ENCODE results near the gene DGKB.

The DGKB gene

GRCh38 chr7:14902589-14903067 lies at the start of gene DGKB:
TSS of gene DGKB (minus strand) at chr7:14902751.
- no peak for DNase-seq (ENCODE audit: low read depth in 2 of 2)

DNA sequence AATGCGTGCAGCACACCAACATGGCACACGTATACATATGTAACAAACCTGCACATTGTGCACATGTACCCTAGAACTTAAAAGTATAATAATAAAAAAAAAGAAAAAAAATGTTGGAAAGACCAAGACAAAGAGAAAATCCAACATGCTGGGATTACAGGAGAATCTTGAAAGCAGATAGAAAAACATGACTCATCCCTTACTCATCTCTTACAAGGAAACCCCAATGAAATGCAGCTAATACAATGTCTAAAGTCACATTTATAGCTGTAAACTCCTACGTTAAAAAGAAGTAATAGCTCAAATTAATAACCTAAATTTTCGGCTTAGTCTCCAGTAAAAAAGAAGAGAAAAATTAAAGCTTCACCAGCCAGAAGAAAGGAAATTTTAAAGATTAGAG lies 47.5 kb upstream of the DGKB start:
- no peak for DNase-seq (ENCODE audit: low read depth in 2 of 2)

- DNase-seq (ENCODE audit: low read depth in 2 of 2), result no peak
Measured at GRCh38 chr7:14938181-14938580, 35.6 kb upstream of the DGKB start.

- no peak for DNase-seq (ENCODE audit: low read depth in 2 of 2)
Measured at GRCh38 chr7:14937581-14937980, 35.0 kb upstream of the DGKB start.

GRCh38 chr7:14936554-14936953 lies 34.0 kb upstream of the DGKB start:
- no peak for DNase-seq (ENCODE audit: low read depth in 2 of 2)

DNA sequence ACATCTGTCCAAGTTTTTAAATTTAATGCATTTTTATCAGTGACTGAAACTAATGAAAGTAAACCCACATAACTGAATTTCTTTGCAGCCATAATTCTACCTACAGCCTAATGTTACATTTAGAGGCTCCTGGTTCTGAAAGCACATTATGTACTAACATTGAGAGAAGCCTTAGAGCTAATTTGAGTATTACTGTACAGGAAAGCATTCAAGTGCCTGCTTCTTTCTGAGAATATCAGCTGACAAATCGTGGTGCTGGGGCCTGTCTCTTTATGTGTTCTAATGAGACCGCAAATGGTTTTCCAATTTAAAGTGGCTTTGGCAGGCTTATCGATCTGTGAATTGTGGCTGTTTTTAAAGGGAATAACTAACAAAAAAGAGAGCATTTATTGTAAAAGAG lies 32.3 kb upstream of the DGKB start:
- DNase-seq (ENCODE audit: low read depth in 2 of 2), result no peak

DNA sequence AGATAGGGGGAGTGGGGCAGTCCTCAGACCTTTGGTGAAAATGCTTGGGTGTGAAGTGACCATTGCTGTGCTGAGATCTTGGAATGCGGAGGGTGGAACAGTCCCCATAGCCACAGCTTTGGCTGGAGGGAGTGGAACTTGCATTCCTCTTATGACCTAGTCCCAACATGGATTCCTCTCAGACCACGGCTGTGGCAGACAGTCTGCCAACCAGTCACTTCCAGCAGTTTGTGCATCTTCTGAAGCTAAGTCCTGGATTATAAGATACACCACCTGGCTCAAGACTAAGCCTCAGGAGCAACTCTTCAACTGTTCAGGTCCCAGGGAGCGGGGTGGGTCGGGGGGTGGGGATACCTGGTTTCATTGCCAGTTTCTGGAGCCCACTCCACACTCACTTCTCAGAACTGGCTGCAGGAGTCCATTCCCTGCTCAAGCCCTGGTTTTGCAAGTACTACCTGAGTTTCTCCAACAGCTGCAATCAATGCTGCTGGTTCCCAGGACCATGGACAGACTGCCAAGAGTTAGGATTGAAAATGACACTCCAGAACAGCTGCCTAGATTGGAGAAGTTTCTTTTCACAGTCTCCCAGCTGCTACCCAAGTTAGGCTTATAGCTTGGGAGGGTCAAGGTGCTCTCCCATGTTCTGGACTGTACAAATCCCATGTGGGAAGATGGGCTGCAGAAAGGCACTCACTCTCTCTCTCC lies 29.1 kb upstream of the DGKB start:
- DNase-seq (ENCODE audit: low read depth in 2 of 2), result no peak

- no peak for DNase-seq (ENCODE audit: low read depth in 2 of 2)
Measured at GRCh38 chr7:14924398-14924797, 21.8 kb upstream of the DGKB start.

DNA sequence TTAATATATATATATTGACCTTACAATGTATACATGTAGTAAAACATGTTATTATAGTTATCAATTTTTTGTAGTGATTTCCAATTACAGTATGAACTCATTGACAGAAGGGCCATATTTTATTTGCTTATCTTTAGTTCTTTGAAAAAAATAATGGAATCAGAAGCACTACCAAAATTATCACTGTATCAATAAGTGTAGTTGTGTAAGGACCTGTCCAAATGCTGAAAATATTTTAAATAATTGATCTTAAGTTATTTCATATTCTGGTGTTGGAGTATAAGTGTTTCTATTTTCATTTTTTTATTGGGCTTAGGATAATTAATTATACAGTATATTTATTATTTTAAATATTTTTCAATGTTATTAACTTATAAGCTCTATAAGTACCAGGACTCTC lies 8.5 kb upstream of the DGKB start:
- no peak for DNase-seq (ENCODE audit: low read depth in 2 of 2)

DNA sequence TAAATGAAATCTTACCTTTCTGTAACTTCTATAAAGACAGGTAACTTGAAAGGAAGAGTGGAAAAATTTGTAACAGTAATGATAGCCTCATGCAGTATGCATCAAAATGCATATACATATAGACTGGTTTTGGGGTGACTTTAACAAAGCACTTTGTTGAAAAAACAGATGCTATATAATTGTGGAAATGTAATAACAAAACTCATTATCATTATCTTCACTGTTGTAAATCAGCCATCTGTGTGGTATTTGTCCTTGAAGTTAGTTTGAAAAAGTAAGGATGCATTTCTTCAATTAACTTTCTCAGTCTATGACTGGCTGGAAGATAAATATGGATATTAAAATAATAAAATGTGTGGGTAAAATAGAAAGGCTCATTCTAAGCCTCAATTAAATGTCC lies 6.1 kb upstream of the DGKB start:
- DNase-seq (ENCODE audit: low read depth in 2 of 2), result no peak

- no peak for DNase-seq (ENCODE audit: low read depth in 2 of 2)
Measured at GRCh38 chr7:14905764-14906163, 3.2 kb upstream of the DGKB start.

- DNase-seq (ENCODE audit: low read depth in 2 of 2), result no peak
Measured at GRCh38 chr7:14900051-14900450, 2.5 kb downstream of the DGKB start.

GRCh38 chr7:14899030-14899429 lies 3.5 kb downstream of the DGKB start:
- no peak for DNase-seq (ENCODE audit: low read depth in 2 of 2)

DNA sequence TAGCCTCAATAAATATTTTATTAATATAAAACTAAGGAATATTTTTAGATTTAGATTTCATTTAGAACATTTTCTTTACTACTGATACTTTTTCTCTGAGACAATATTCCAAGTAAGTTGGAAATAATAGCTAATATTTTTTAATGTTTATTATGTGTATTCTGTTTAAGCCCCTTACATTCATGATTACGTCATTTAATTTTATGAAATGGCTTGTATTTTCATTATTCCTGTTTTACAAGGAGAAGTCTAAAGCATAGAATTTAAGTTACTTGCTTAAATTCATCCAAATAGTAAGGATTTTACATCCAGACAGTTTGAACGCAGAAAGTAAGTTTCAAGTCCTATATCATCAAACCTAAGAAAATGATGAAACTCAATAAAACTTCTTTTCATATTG lies 6.1 kb downstream of the DGKB start:
- DNase-seq (ENCODE audit: low read depth in 2 of 2), result no peak

DNA sequence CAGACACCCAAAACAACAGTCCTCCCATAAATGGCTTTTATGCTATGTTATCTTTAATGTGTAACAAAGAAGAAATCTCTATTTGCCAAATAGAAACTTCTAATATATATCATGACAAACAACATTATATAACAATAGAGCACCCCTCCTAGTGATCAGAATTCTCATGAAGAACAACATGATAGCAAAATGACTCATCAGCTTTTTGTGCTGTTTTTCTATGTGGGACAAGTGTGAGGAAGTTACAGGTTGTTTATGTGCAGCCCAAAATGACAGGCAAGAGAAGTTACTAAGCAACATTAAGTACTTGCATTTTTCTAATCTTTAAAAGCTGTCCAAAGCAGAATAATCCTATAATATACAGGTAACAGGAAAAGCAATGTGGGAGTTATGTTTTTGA lies 7.7 kb downstream of the DGKB start:
- DNase-seq (ENCODE audit: low read depth in 2 of 2), result no peak

GRCh38 chr7:14892961-14893360 lies 9.6 kb downstream of the DGKB start:
- no peak for DNase-seq (ENCODE audit: low read depth in 2 of 2)

GRCh38 chr7:14891289-14891688 lies 11.3 kb downstream of the DGKB start:
- DNase-seq (ENCODE audit: low read depth in 2 of 2), result no peak

GRCh38 chr7:14888962-14889361 lies 13.6 kb downstream of the DGKB start:
- DNase-seq (ENCODE audit: low read depth in 2 of 2), result no peak

DNA sequence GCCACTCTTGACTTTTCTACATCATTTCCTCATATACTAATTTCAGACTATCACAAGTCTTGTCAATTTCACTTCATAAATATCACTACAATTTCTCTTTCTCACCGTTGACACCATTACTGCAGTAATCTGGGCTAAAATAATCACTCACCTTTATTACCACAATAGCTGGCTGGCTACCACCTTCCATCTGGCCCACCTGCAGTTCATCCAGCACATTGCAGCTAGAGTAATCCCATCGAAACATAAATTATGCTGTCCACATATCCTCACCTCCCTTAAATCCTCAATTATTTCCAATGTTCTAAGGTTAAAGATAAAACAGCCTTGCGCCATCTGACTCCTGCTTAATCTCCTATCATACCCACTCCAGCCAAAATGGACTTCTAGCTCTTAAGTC lies 16.0 kb downstream of the DGKB start:
- DNase-seq (ENCODE audit: low read depth in 2 of 2), result no peak

GRCh38 chr7:14875941-14876587 lies 26.5 kb downstream of the DGKB start:
- no peak for DNase-seq (ENCODE audit: low read depth in 2 of 2)

DNA sequence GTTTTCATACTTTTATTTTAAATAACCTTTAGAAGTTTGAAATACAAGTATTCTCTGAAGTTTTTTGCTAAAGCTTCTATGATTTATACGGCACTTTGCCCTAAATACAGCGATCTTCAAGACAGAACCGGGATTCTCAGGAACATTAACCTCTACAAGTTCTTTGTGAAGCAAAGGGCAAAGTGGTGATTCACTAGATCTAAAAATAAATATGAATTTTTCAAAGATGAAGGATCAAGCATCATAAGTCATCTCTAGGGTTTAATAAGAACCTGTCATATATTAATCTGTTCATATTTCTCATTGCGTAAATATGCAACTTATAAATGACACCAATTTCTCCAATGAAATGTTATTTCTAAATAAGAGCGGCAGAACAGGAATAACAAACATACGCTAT lies 30.7 kb downstream of the DGKB start:
- no peak for DNase-seq (ENCODE audit: low read depth in 2 of 2)

DNA sequence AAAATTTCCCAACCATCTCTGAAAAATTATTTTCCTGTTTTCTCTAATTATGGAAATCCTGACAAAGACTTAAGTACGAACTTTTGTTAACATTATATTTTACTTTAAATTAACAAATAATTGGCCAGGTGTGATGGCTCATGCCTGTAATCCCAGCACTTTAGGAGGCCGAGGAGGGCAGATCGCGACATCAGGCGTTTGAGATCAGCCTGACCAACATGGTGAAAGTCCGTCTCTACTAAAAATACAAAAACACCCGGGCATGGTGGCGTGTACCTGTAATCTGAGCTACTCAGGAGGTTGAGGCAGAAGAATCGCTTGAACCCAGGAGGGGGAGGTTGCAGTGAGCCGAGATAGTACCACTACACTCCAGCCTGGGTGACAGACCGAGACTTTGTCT lies 32.2 kb downstream of the DGKB start:
- no peak for DNase-seq (ENCODE audit: low read depth in 2 of 2)

- no peak for DNase-seq (ENCODE audit: low read depth in 2 of 2)
Measured at GRCh38 chr7:14868937-14869336, 33.6 kb downstream of the DGKB start.

GRCh38 chr7:14861456-14861855 lies 41.1 kb downstream of the DGKB start:
- DNase-seq (ENCODE audit: low read depth in 2 of 2), result no peak
